ENCODE results near the gene KAT6B. TPM values are rescaled to one million over a fixed set of nuclear protein-coding genes. Genes with fewer than 3 reads are reported as not detected.

Gene KAT6B
- total and polyA plus RNA-seq, 2 donors (not counting 1 experiment from before 2014, with no cell fraction given): 8.6 to 111 TPM

GRCh38 chr10:75049316-75050148, 223.1 kb downstream of the KAT6B start:
- H4K20me1 ChIP-seq (ENCODE audit: control insufficient read depth, insufficient read depth, low read length, poor library complexity, severe bottlenecking): no peaks in the 10 kb centered on the region
- peaks cover 0 to 3% (median 0%) of the 10 kb centered on the region in 4 experiments for H3K27me3 ChIP-seq (replicated peaks in 1 of 4; ENCODE audit: control extremely low read depth in 1 of 4, control insufficient read depth in 3 of 4, insufficient read depth in 4 of 4, low read length in 3 of 4)
- ChIA-PET CTCF (no interaction called here), POLR2A (no interaction called here)
- Mint-ChIP-seq H3K4me1 (peaks cover 1% of the 10 kb centered on the region), H3K27me3 (peaks cover 8% of the 10 kb centered on the region), H3K9me3 (ENCODE audit: insufficient read depth) (no peaks in the 10 kb centered on the region), H3K27ac (no peak overlapping the region), H3K4me3 (no peak overlapping the region)
- H2AFZ ChIP-seq (ENCODE audit: insufficient read depth, low read depth, low read length, poor library complexity, severe bottlenecking): no peak overlapping the region
- no peaks in the 10 kb centered on the region for H3K4me1 ChIP-seq (ENCODE audit: control insufficient read depth in 2 of 2, insufficient read depth in 2 of 2, low read length in 2 of 2)
- ATAC-seq (ENCODE audit: low read depth): no peak
- no peaks in the 10 kb centered on the region for H3K79me2 ChIP-seq (ENCODE audit: control insufficient read depth, insufficient read depth, low read length)
- H3K4me2 ChIP-seq (replicated peaks; ENCODE audit: low read depth, low read length, poor library complexity, severe bottlenecking): no peak overlapping the region
- intact Hi-C loops (cut with micrococcal nuclease): no loop called here
- no peaks in the 10 kb centered on the region for H3K9me3 ChIP-seq (ENCODE audit: control extremely low read depth in 1 of 3, control insufficient read depth in 2 of 3, insufficient read depth in 1 of 3, low read length in 2 of 3)
- H3K27ac ChIP-seq (ENCODE audit: low read length in 2 of 2): no peak overlapping the region
- DNase-seq: no peak
- WGBS (ENCODE audit: insufficient coverage): 84% methylated on average over 15 of the region's 19 CpGs
- H3K4me3 ChIP-seq (ENCODE audit: control extremely low read depth in 1 of 5, extremely low read depth in 1 of 5, insufficient read depth in 1 of 5, low read depth in 2 of 5, low read length in 4 of 5): no peak overlapping the region
- H3K36me3 ChIP-seq (replicated peaks in 1 of 2; ENCODE audit: control extremely low read depth in 1 of 2, control insufficient read depth in 1 of 2, extremely low read depth in 1 of 2, insufficient read depth in 2 of 2, low read length in 1 of 2): no peaks in the 10 kb centered on the region
- H3K9ac ChIP-seq (ENCODE audit: low read length): no peak overlapping the region
- TF ChIP-seq EZH2 (IDR thresholded peaks at IDR 0.05; ENCODE audit: borderline replicate concordance, insufficient read depth, low read depth, low read length, poor library complexity, severe bottlenecking): no peak
- no peak for TF ChIP-seq CTCF (IDR thresholded peaks at IDR 0.05)

GRCh38 chr10:75050149-75050919, 223.9 kb downstream of the KAT6B start:
- intact Hi-C loops (cut with micrococcal nuclease): no loop called here
- no peaks in the 10 kb centered on the region for H3K4me1 Mint-ChIP-seq
- Histone ChIP-seq H3K9me3 (ENCODE audit: control extremely low read depth in 1 of 3, control insufficient read depth in 2 of 3, insufficient read depth in 1 of 3, low read length in 2 of 3) (no peaks in the 10 kb centered on the region), H3K4me3 (ENCODE audit: control extremely low read depth in 1 of 5, extremely low read depth in 1 of 5, insufficient read depth in 1 of 5, low read depth in 2 of 5, low read length in 4 of 5) (no peak overlapping the region), H4K20me1 (ENCODE audit: control insufficient read depth, insufficient read depth, low read length, poor library complexity, severe bottlenecking) (no peaks in the 10 kb centered on the region), H2AFZ (ENCODE audit: insufficient read depth, low read depth, low read length, poor library complexity, severe bottlenecking) (no peak overlapping the region), H3K4me1 (ENCODE audit: control insufficient read depth in 2 of 2, insufficient read depth in 2 of 2, low read length in 2 of 2) (no peaks in the 10 kb centered on the region), H3K79me2 (ENCODE audit: control insufficient read depth, insufficient read depth, low read length) (no peaks in the 10 kb centered on the region), H3K9ac (ENCODE audit: low read length) (no peak overlapping the region), H3K27ac (ENCODE audit: low read length in 2 of 2) (no peak overlapping the region), H3K4me2 (replicated peaks; ENCODE audit: low read depth, low read length, poor library complexity, severe bottlenecking) (no peak overlapping the region), H3K36me3 (replicated peaks in 1 of 2; ENCODE audit: control extremely low read depth in 1 of 2, control insufficient read depth in 1 of 2, extremely low read depth in 1 of 2, insufficient read depth in 2 of 2, low read length in 1 of 2) (no peaks in the 10 kb centered on the region), H3K27me3 (replicated peaks in 1 of 4; ENCODE audit: control extremely low read depth in 1 of 4, control insufficient read depth in 3 of 4, insufficient read depth in 4 of 4, low read length in 3 of 4) (no peaks in the 10 kb centered on the region)
- CTCF ChIA-PET: no interaction called here
- no peak overlapping the region for H3K27ac Mint-ChIP-seq
- H3K9me3 Mint-ChIP-seq (ENCODE audit: insufficient read depth): no peaks in the 10 kb centered on the region
- no peak for DNase-seq
- no peak overlapping the region for H3K4me3 Mint-ChIP-seq
- POLR2A ChIA-PET: no interaction called here
- no peak for TF ChIP-seq EZH2 (IDR thresholded peaks at IDR 0.05; ENCODE audit: borderline replicate concordance, insufficient read depth, low read depth, low read length, poor library complexity, severe bottlenecking)
- no peak for TF ChIP-seq CTCF (IDR thresholded peaks at IDR 0.05)
- 92% methylated on average over 8 of the region's 14 CpGs for WGBS (ENCODE audit: insufficient coverage)
- no peak for ATAC-seq (ENCODE audit: low read depth)
- peaks cover 5% of the 10 kb centered on the region for H3K27me3 Mint-ChIP-seq
